Measurements from ENCODE around the gene EXD2. TPM values are rescaled to one million over a fixed set of nuclear protein-coding genes. Genes with fewer than 3 reads are reported as not detected.
A peak's percentile ranks its signal among the peaks of the same experiment; 100 is the strongest.

EXD2 gene
- 22.1 and 22.3 TPM in 2 replicates for polyA plus RNA-seq (2011; rRNA removed)
- 4.9 and 6.4 TPM in 2 replicates for polyA plus RNA-seq (2012; cell fraction: cytosol; rRNA removed)
- 7.8 and 9.6 TPM in 2 replicates for polyA plus RNA-seq (2012; cell fraction: nucleus; rRNA removed)
- polyA plus RNA-seq (2017; fragmentation: RNase III; extraction: RNeasy Plus Mini Kit Qiagen cat#74134 plus additional on column Dnase treatment): 11.3 to 15.5 TPM (median 13.9 TPM) in 3 replicates
- 18.8 and 21.3 TPM in 2 replicates for polyA minus RNA-seq (2011; rRNA and poly(A)+ RNA removed)

GRCh38 chr14:69191340-69192111, at the start of gene EXD2:
EXD2 (plus strand) TSS chr14:69191498; CDS start chr14:69209471, 17,973 bp downstream.
- DNase-seq (ENCODE audit: low read depth in 1 of 2, low spot score in 1 of 2) (peak; percentile 94 to 97), FAIRE-seq (peak; percentile 84), ATAC-seq (peak; percentile 99)
- peak within 1 kb of the TSS; percentile 70 for H3K4me3 ChIP-seq
- CTCF ChIA-PET: interaction anchor here (1.0 to 2.1 kb wide), 4 partner anchors 14 to 62 kb away, joined by 3 to 12 read pairs (median 3); no protein-coding TSS in a partner anchor
- peaks cover 6% of the 10 kb centered on the region; the same call in 2 of the 3 replicates for H3K4me1 ChIP-seq
- H3K27ac ChIP-seq: peak within 1 kb of the TSS; percentile 87 to 94
- peak within 1 kb of the TSS; percentile 82 for H3K4me2 ChIP-seq
- TF ChIP-seq PHF8 (IDR thresholded peaks at IDR 0.05; ENCODE audit: borderline replicate concordance, low read depth) (peak; percentile 96), MYC (IDR thresholded peaks at IDR 0.05; ENCODE audit: borderline replicate concordance, low read length) (peak; percentile 54; the same call in 1 of the 2 replicates), CEBPB (IDR thresholded peaks at IDR 0.05) (peak in 1 of 2 experiments; percentile 57; a peak in 2 of 4 replicates), MAX (IDR thresholded peaks at IDR 0.05) (peak; percentile 91), POLR2A (IDR thresholded peaks at IDR 0.05; ENCODE audit: low read length) (peak; percentile 22), KDM5A (IDR thresholded peaks at IDR 0.05) (peak; percentile 65; the same call in 1 of the 2 replicates), CBX2 (IDR thresholded peaks at IDR 0.05; ENCODE audit: borderline replicate concordance, low read depth) (no peak), MAFK (IDR thresholded peaks at IDR 0.05; ENCODE audit: partially characterized antibody) (peak; percentile 32), CHD4 (IDR thresholded peaks at IDR 0.05; ENCODE audit: borderline replicate concordance) (no peak), MAZ (IDR thresholded peaks at IDR 0.05; ENCODE audit: borderline replicate concordance, low read depth, low read length) (peak; percentile 74; the same call in 1 of the 2 replicates), PBX3 (IDR thresholded peaks at IDR 0.05) (peak; percentile 81), JUN (IDR thresholded peaks at IDR 0.05) (peak; percentile 64 to 87; a peak in 4 of 5 replicates), HOXB5 (CRISPR knock-in tag; IDR thresholded peaks at IDR 0.05) (no peak)
- H3K9me3 ChIP-seq: no peaks in the 10 kb centered on the region
- 2% methylated on average over 23 of the region's 58 CpGs for WGBS (ENCODE audit: missing lambda C conversion rate)
- POLR2A ChIA-PET: interaction anchor here (0.6 to 2.1 kb wide), 8 partner anchors 11 to 222 kb away, joined by 3 to 14 read pairs (median 4); partner anchors contain the start of genes DCAF5, ERH and SLC39A9

- ATAC-seq (no peak), DNase-seq (ENCODE audit: low read depth in 1 of 2, low spot score in 1 of 2) (no peak), FAIRE-seq (no peak)
- Histone ChIP-seq H3K4me3 (no peak overlapping the region), H3K27ac (no peak overlapping the region), H3K4me1 (0 out of 3 replicates have a peak, but pooled peaks cover 5% of the 10 kb centered on the region), H3K4me2 (no peak overlapping the region), H3K9me3 (no peaks in the 10 kb centered on the region)
- CTCF ChIA-PET: interaction anchor here (1.1 to 4.9 kb wide), 4 partner anchors 10 to 100 kb away, joined by 3 to 25 read pairs (median 10); partner anchors contain the start of gene DCAF5
- whole genome bisulfite sequencing (ENCODE audit: missing lambda C conversion rate): 95% methylated on average over 1 of the region's 1 CpG
- POLR2A ChIA-PET: no interaction called here
- TF ChIP-seq SREBF2 (IDR thresholded peaks at IDR 0.05) (no peak), TP53 (CRISPR knock-in tag; IDR thresholded peaks at IDR 0.05) (no peak), EHF (CRISPR knock-in tag; IDR thresholded peaks at IDR 0.05) (no peak), ESRRA (IDR thresholded peaks at IDR 0.05; ENCODE audit: borderline replicate concordance, low read length) (no peak), POLR2AphosphoS2 (conservative IDR thresholded peaks at IDR 0.05; ENCODE audit: low read length) (no peak), CBX8 (IDR thresholded peaks at IDR 0.05) (no peak), E2F6 (IDR thresholded peaks at IDR 0.05; ENCODE audit: borderline replicate concordance, low read depth) (no peak), JUNB (IDR thresholded peaks at IDR 0.05) (no peak), ZC3H11A (IDR thresholded peaks at IDR 0.05) (no peak), CHD4 (IDR thresholded peaks at IDR 0.05; ENCODE audit: borderline replicate concordance) (no peak), SMC3 (IDR thresholded peaks at IDR 0.05) (no peak), REST (IDR thresholded peaks at IDR 0.05) (no peak), FOSB (CRISPR knock-in tag; IDR thresholded peaks at IDR 0.05) (no peak), HOXB13 (CRISPR knock-in tag; IDR thresholded peaks at IDR 0.05; ENCODE audit: low read depth) (no peak), MAFK (IDR thresholded peaks at IDR 0.05; ENCODE audit: partially characterized antibody) (no peak), USF2 (IDR thresholded peaks at IDR 0.05) (no peak), HEYL (CRISPR knock-in tag; IDR thresholded peaks at IDR 0.05) (no peak), MAZ (IDR thresholded peaks at IDR 0.05; ENCODE audit: borderline replicate concordance, low read depth, low read length) (no peak)
Measured at GRCh38 chr14:69141550-69141949, 49.7 kb upstream of the EXD2 start.
